SU-DHL-6 (cell line): Measurements from ENCODE around the gene STPG3.

ENCODE experiments used
- H2AFZ ChIP-seq: fragments of 200-600 bp; sonication (generic); 2 replicates; pipeline ENCODE4 v1.6.1; 2014; ENCODE audit warnings: low read depth, mild to moderate bottlenecking, moderate library complexity, mixed read lengths, antibody characterized with exemption, low read length; ENCODE audit not compliant: severe bottlenecking
- H3F3A ChIP-seq: fragments of 200-600 bp; shearing (Covaris generic); 2 replicates; pipeline ENCODE4 v1.6.0; 2016; ENCODE audit warnings: antibody characterized with exemption, mild to moderate bottlenecking; ENCODE audit not compliant: insufficient read depth
- H3K27ac ChIP-seq: fragments of 200-600 bp; sonication (generic); 2 replicates; pipeline ENCODE4 v1.5.1; 2016; ENCODE audit warnings: low read depth, mild to moderate bottlenecking, low read length, moderate library complexity, mixed read lengths
- H3K27me3 ChIP-seq: fragments of 200-600 bp; sonication (generic), shearing (Covaris generic); 2 replicates; pipeline ENCODE4 v1.6.0; 2014; ENCODE audit warnings: mild to moderate bottlenecking, low read length
- H3K36me3 ChIP-seq: fragments of 200-600 bp; sonication (generic); 2 replicates; pipeline ENCODE4 v1.6.1; 2014; ENCODE audit warnings: mild to moderate bottlenecking, low read length, mixed read lengths
- H3K4me2 ChIP-seq: fragments of 300-600, 200-600 bp; shearing (Covaris generic), sonication (generic); 2 replicates; pipeline ENCODE4 v1.6.0; 2014; ENCODE audit warnings: low read length, low read depth, mild to moderate bottlenecking; ENCODE audit not compliant: poor library complexity, severe bottlenecking
- H3K4me3 ChIP-seq: fragments of 200-600 bp; sonication (generic); 2 replicates; pipeline ENCODE4 v1.5.1; 2014; ENCODE audit warnings: antibody characterized with exemption, low read length, mild to moderate bottlenecking, mixed read lengths; ENCODE audit not compliant: insufficient read depth, poor library complexity, severe bottlenecking
- H3K79me2 ChIP-seq: fragments of 200-600 bp; sonication (generic); 2 replicates; pipeline ENCODE4 v1.6.1; 2014; ENCODE audit warnings: mild to moderate bottlenecking, low read length, moderate library complexity; ENCODE audit not compliant: insufficient read depth
- H3K9ac ChIP-seq: fragments of 200-600 bp; sonication (generic); 2 replicates; pipeline ENCODE4 v1.7.0; 2014; ENCODE audit warnings: mild to moderate bottlenecking, low read length
- H3K9me2 ChIP-seq: fragments of 200-600 bp; sonication (generic); replicated peaks from 2 replicates; pipeline ENCODE4 v1.6.1; 2014; ENCODE audit warnings: low read length; ENCODE audit not compliant: insufficient read depth
- H3K9me3 ChIP-seq: fragments of 200-600 bp; sonication (generic); 2 replicates; pipeline ENCODE4 v1.6.1; 2014; ENCODE audit warnings: low read length, mixed read lengths; ENCODE audit not compliant: insufficient read depth
- H4K20me1 ChIP-seq: fragments of 200-600 bp; sonication (generic); 2 replicates; pipeline ENCODE4 v1.6.1; 2014; ENCODE audit warnings: low read depth, mild to moderate bottlenecking, antibody characterized with exemption, low read length, moderate library complexity, mixed read lengths
- EZH2phosphoT487 ChIP-seq: fragments of 200-600 bp; sonication (generic), shearing (Covaris generic); conservative IDR thresholded peaks from 2 replicates; pipeline ENCODE4 v1.6.1; 2018; ENCODE audit warnings: mild to moderate bottlenecking, antibody characterized with exemption, low read length, moderate library complexity, mixed read lengths
- TF ChIP-seq, protein P1 (sequence below): fragments of 200-600 bp; sonication (generic); IDR thresholded peaks from one replicate; pipeline ENCODE4 v1.5.1; 2017; ENCODE audit warnings: antibody characterized with exemption, mild to moderate bottlenecking, low read length, moderate library complexity; ENCODE audit not compliant: insufficient read depth, poor library complexity, severe bottlenecking

The STPG3 gene

GRCh38 chr9:137294681-137295237 lies 43.7 kb downstream of the STPG3 start:
- H3K9me3 ChIP-seq: no peaks in the 10 kb centered on the region
- H3F3A ChIP-seq: 0 out of 2 replicates have a peak, but pooled peaks cover 2% of the 10 kb centered on the region
- H3K27me3 ChIP-seq: no peaks in the 10 kb centered on the region
- no peaks in the 10 kb centered on the region for H3K79me2 ChIP-seq
- TF ChIP-seq EZH2phosphoT487: no peak
- TF ChIP-seq, protein P1, sequence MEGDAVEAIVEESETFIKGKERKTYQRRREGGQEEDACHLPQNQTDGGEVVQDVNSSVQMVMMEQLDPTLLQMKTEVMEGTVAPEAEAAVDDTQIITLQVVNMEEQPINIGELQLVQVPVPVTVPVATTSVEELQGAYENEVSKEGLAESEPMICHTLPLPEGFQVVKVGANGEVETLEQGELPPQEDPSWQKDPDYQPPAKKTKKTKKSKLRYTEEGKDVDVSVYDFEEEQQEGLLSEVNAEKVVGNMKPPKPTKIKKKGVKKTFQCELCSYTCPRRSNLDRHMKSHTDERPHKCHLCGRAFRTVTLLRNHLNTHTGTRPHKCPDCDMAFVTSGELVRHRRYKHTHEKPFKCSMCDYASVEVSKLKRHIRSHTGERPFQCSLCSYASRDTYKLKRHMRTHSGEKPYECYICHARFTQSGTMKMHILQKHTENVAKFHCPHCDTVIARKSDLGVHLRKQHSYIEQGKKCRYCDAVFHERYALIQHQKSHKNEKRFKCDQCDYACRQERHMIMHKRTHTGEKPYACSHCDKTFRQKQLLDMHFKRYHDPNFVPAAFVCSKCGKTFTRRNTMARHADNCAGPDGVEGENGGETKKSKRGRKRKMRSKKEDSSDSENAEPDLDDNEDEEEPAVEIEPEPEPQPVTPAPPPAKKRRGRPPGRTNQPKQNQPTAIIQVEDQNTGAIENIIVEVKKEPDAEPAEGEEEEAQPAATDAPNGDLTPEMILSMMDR: no peak
- no peak overlapping the region for H3K27ac ChIP-seq
- no peaks in the 10 kb centered on the region for H3K36me3 ChIP-seq
- H3K9me2 ChIP-seq: no peaks in the 10 kb centered on the region
- no peak overlapping the region for H2AFZ ChIP-seq
- no peak overlapping the region for H3K4me3 ChIP-seq
- H4K20me1 ChIP-seq: no peaks in the 10 kb centered on the region
- no peak overlapping the region for H3K9ac ChIP-seq
- H3K4me2 ChIP-seq: no peak overlapping the region

DNA sequence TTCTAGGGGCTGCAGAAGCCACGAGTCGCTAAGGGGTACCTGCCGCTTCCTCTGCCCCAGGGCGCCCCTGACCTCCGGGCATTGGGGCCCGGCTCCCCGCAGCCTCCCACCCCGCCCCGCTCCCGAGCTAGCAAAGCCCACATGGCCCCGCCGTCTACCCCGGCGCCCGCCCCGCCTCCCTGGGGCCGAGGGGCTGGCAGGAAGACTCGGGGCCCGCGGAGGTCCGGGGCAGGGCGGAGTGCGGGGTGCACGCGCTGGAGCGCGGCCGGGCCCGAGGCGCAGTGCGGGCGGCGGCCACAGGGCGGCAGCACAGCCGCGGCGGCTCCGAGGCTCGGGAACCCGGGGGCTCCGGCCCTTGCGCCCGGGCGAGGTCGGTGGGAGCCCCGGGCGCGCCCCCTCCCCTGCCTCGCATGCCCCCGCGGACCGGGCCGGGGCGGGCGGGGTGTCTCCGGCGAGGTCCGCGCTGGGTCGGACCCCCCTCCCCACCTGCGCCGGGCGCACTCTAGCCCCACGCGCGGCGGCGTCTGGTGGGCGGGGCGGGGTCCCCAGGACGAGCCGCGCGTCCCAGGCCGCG lies 44.2 kb downstream of the STPG3 start:
- H3K27me3 ChIP-seq: no peaks in the 10 kb centered on the region
- H3K9ac ChIP-seq: no peak overlapping the region
- H2AFZ ChIP-seq: no peak overlapping the region
- 0 out of 2 replicates have a peak, but pooled peaks cover 2% of the 10 kb centered on the region for H3F3A ChIP-seq
- TF ChIP-seq EZH2phosphoT487: no peak
- TF ChIP-seq, protein P1: no peak
- no peaks in the 10 kb centered on the region for H3K79me2 ChIP-seq
- H3K4me3 ChIP-seq: no peak overlapping the region
- H4K20me1 ChIP-seq: no peaks in the 10 kb centered on the region
- no peak overlapping the region for H3K4me2 ChIP-seq
- H3K9me2 ChIP-seq: no peaks in the 10 kb centered on the region
- H3K9me3 ChIP-seq: no peaks in the 10 kb centered on the region
- no peak overlapping the region for H3K27ac ChIP-seq
- H3K36me3 ChIP-seq: no peaks in the 10 kb centered on the region

DNA sequence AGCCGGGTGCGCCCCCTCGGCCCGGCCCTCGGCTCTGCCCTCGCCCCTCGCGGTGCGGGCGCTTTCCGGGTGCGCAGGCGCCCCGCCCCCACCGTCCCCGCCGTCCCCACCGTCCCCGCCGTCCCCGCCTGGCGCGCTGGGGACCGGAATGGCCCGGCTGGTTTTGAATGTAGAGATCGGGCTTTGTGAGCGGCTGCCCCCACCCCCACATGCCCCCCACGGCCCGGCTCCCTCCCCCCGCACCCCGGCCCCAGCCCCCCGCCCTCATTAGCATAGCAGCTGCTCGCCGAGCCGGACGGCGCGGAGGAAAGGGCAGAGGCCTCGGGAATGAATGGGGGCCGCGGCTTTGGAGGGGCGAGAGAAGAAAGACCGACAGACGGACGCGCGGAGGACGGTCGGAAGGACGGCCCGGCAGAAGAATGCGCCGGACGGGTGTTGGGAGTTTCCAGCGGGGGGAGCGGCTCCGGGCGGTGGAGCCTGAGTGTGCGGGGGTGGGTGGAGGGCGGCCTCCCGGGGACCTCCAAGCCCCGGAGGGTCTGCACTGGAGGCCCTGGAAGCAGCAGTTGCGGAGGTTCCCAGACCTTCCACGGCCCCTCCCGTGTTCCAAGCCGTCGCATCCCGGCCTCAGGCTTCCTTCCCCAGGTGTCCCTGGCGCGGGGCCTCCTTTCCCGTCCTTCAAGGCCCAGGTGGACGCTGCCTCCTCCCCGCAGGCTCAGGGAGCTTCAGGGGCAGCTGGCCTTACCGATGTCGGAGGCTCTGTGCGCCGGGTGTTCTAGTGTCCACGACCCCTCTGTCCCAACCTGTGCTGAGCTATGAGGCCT lies 45.0 kb downstream of the STPG3 start:
- no peak overlapping the region for H3K4me3 ChIP-seq
- H2AFZ ChIP-seq: no peak overlapping the region
- H3K36me3 ChIP-seq: no peaks in the 10 kb centered on the region
- H3K79me2 ChIP-seq: no peaks in the 10 kb centered on the region
- TF ChIP-seq, protein P1: no peak
- no peak for TF ChIP-seq EZH2phosphoT487
- no peaks in the 10 kb centered on the region for H4K20me1 ChIP-seq
- 0 out of 2 replicates have a peak, but pooled peaks cover 2% of the 10 kb centered on the region for H3F3A ChIP-seq
- H3K9ac ChIP-seq: no peak overlapping the region
- no peaks in the 10 kb centered on the region for H3K9me3 ChIP-seq
- no peaks in the 10 kb centered on the region for H3K27me3 ChIP-seq
- H3K27ac ChIP-seq: no peak overlapping the region
- H3K4me2 ChIP-seq: no peak overlapping the region
- no peaks in the 10 kb centered on the region for H3K9me2 ChIP-seq
